ENCODE results near the gene ZBTB33. TPM values are rescaled to one million over a fixed set of nuclear protein-coding genes. Genes with fewer than 3 reads are reported as not detected.

The ZBTB33 gene
- total RNA-seq, 2 donors from 2014 or later, result 20.5 to 21.3 TPM

- H3K4me1 ChIP-seq (replicated peaks), result no peaks in the 10 kb centered on the region
- H3K9me3 ChIP-seq, result no peaks in the 10 kb centered on the region
- H3K27ac ChIP-seq, result no peak overlapping the region
- H3K27me3 ChIP-seq (replicated peaks; ENCODE audit: insufficient read depth), result no peaks in the 10 kb centered on the region
- no peaks in the 10 kb centered on the region for H3K36me3 ChIP-seq
- no peak for TF ChIP-seq POLR2AphosphoS5 (IDR thresholded peaks at IDR 0.05)
- no peak for TF ChIP-seq POLR2A (IDR thresholded peaks at IDR 0.05)
- TF ChIP-seq, protein P1, sequence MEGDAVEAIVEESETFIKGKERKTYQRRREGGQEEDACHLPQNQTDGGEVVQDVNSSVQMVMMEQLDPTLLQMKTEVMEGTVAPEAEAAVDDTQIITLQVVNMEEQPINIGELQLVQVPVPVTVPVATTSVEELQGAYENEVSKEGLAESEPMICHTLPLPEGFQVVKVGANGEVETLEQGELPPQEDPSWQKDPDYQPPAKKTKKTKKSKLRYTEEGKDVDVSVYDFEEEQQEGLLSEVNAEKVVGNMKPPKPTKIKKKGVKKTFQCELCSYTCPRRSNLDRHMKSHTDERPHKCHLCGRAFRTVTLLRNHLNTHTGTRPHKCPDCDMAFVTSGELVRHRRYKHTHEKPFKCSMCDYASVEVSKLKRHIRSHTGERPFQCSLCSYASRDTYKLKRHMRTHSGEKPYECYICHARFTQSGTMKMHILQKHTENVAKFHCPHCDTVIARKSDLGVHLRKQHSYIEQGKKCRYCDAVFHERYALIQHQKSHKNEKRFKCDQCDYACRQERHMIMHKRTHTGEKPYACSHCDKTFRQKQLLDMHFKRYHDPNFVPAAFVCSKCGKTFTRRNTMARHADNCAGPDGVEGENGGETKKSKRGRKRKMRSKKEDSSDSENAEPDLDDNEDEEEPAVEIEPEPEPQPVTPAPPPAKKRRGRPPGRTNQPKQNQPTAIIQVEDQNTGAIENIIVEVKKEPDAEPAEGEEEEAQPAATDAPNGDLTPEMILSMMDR (IDR thresholded peaks at IDR 0.05), result no peak
- intact Hi-C loops (cut with DNase I), result no loop called here
- no peak for DNase-seq (ENCODE audit: low spot score)
- H3K4me3 ChIP-seq, result no peak overlapping the region
These were observed 13.7 kb downstream of the ZBTB33 start for GRCh38 chrX:120264341-120264740.

GRCh38 chrX:120269373-120270035 lies 18.9 kb downstream of the ZBTB33 start:
- TF ChIP-seq POLR2AphosphoS5 (IDR thresholded peaks at IDR 0.05), result no peak
- H3K27ac ChIP-seq, result peak overlapping the region; percentile 19 to 33
- peak; percentile 14 for DNase-seq (ENCODE audit: low spot score)
- 19% methylated on average over 1 of the region's 1 CpG for WGBS
- H3K4me1 ChIP-seq (replicated peaks), result no peaks in the 10 kb centered on the region
- intact Hi-C loops (cut with DNase I), result no loop called here
- H3K4me3 ChIP-seq, result no peak overlapping the region
- no peaks in the 10 kb centered on the region for H3K9me3 ChIP-seq
- no peaks in the 10 kb centered on the region for H3K27me3 ChIP-seq (replicated peaks; ENCODE audit: insufficient read depth)
- no peaks in the 10 kb centered on the region for H3K36me3 ChIP-seq

DNA sequence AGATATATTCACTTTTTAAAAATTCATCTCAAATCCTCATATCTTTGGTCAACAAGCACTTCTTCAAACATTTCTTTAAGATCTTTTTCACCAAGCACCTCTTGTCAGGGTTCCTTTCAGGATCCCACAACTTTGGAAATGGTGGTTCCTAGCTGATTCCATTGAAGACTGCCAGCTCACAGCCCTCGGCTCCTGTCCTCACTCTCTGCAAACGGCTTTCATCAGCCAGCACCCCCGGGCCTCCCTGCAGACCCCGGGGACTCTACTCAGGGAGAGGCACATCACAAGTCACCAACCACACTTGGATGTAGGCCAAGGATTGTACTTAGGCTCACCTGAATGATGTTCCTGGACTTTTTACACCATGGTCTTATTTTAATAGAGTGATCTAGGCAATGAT lies 20.0 kb downstream of the ZBTB33 start:
- no peaks in the 10 kb centered on the region for H3K9me3 ChIP-seq
- no peak for DNase-seq (ENCODE audit: low spot score)
- H3K4me1 ChIP-seq (replicated peaks), result no peaks in the 10 kb centered on the region
- no peaks in the 10 kb centered on the region for H3K36me3 ChIP-seq
- intact Hi-C loops (cut with DNase I), result no loop called here
- no peak overlapping the region for H3K27ac ChIP-seq
- no peaks in the 10 kb centered on the region for H3K27me3 ChIP-seq (replicated peaks; ENCODE audit: insufficient read depth)
- H3K4me3 ChIP-seq, result no peak overlapping the region
- WGBS, result 54% methylated on average over 4 of the region's 4 CpGs
- TF ChIP-seq, protein P1 (IDR thresholded peaks at IDR 0.05), result no peak
- TF ChIP-seq POLR2AphosphoS5 (IDR thresholded peaks at IDR 0.05) (no peak), POLR2A (IDR thresholded peaks at IDR 0.05) (no peak)

DNA sequence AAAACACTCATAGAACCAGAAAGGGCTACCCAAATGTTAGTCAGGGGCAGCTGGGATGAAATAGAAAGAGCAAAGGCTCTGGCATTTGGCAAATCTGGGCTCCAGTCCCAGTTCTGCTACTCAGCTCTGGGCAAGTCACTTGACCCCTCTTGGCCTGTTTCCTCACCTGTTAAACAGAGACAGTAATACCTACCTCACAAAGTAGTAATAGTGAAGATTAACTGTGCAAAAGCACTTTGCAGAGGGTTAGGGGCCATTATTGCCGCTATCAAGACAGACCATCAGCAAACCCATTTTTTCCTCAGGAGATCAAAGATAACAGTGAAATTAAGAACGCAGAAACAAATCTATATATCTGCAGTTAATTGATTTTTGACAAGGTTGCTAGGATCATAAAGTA lies 20.6 kb downstream of the ZBTB33 start:
- Histone ChIP-seq H3K9me3 (no peaks in the 10 kb centered on the region), H3K27ac (no peak overlapping the region), H3K36me3 (no peaks in the 10 kb centered on the region), H3K4me3 (no peak overlapping the region), H3K4me1 (replicated peaks) (no peaks in the 10 kb centered on the region), H3K27me3 (replicated peaks; ENCODE audit: insufficient read depth) (no peaks in the 10 kb centered on the region)
- WGBS, result 39% methylated on average over 2 of the region's 2 CpGs
- DNase-seq (ENCODE audit: low spot score), result no peak
- intact Hi-C loops (cut with DNase I), result no loop called here
- TF ChIP-seq, protein P1 (IDR thresholded peaks at IDR 0.05), result no peak
- TF ChIP-seq POLR2AphosphoS5 (IDR thresholded peaks at IDR 0.05), result no peak
- TF ChIP-seq POLR2A (IDR thresholded peaks at IDR 0.05), result no peak

DNA sequence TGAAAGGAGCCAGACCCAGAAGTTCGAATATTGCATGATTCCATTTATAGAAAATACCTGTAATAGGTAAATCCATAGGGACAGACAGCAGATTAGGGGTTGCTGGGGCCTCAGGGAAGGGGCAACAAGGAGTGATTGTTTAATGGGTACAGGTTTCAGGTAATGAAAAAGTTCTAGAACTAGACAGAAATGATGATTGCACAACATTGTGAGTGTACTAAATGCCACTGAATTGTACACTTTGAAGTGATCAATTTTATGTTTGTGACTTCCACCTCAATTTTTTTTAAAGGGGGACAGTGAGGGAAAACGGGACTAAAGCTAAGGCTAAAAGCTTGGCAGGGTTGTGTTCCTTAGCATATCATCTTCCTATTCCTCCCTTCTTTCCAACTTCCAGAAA lies 23.5 kb downstream of the ZBTB33 start:
- 84% methylated on average over 2 of the region's 2 CpGs for WGBS
- Histone ChIP-seq H3K4me1 (replicated peaks) (no peaks in the 10 kb centered on the region), H3K9me3 (no peaks in the 10 kb centered on the region), H3K4me3 (no peak overlapping the region), H3K27me3 (replicated peaks; ENCODE audit: insufficient read depth) (no peaks in the 10 kb centered on the region), H3K36me3 (no peaks in the 10 kb centered on the region), H3K27ac (no peak overlapping the region)
- intact Hi-C loops (cut with DNase I), result no loop called here
- DNase-seq (ENCODE audit: low spot score), result no peak
- TF ChIP-seq POLR2A (IDR thresholded peaks at IDR 0.05) (no peak), POLR2AphosphoS5 (IDR thresholded peaks at IDR 0.05) (no peak)
- TF ChIP-seq, protein P1 (IDR thresholded peaks at IDR 0.05), result no peak
